Measurements from ENCODE around the gene LRMDA.

LRMDA gene

GRCh38 chr10:76492678-76493472, 1061.5 kb downstream of the LRMDA start:
- no peak for TF ChIP-seq CTCF (IDR thresholded peaks at IDR 0.05)

- no peak for TF ChIP-seq CTCF (IDR thresholded peaks at IDR 0.05)
These were observed 1066.2 kb downstream of the LRMDA start for GRCh38 chr10:76497666-76498065.

GRCh38 chr10:76504823-76505222, 1073.4 kb downstream of the LRMDA start:
- TF ChIP-seq CTCF (IDR thresholded peaks at IDR 0.05), result no peak

- TF ChIP-seq CTCF (IDR thresholded peaks at IDR 0.05), result no peak
These were observed 1078.0 kb downstream of the LRMDA start for GRCh38 chr10:76509446-76509845.

GRCh38 chr10:76514321-76514720, 1082.9 kb downstream of the LRMDA start:
- TF ChIP-seq CTCF (IDR thresholded peaks at IDR 0.05), result no peak

GRCh38 chr10:76514869-76515268, 1083.4 kb downstream of the LRMDA start:
- TF ChIP-seq CTCF (IDR thresholded peaks at IDR 0.05), result no peak

GRCh38 chr10:76522547-76522946, 1091.1 kb downstream of the LRMDA start:
- TF ChIP-seq CTCF (IDR thresholded peaks at IDR 0.05), result no peak

- no peak for TF ChIP-seq CTCF (IDR thresholded peaks at IDR 0.05)
These were observed 1091.8 kb downstream of the LRMDA start for GRCh38 chr10:76523246-76523645.
